GM18502 (cell line): ENCODE data around the gene PDK2.

Experiments
- ATAC-seq: cut with Tn5 transposase; IDR thresholded peaks from one replicate; pipeline ENCODE4 v1.9.1; 2021; ENCODE audit warnings: mild to moderate bottlenecking; ENCODE audit not compliant: unreplicated experiment, poor library complexity

Gene PDK2

GRCh38 chr17:50132104-50132794 is 37.1 kb downstream of the PDK2 start:
- no peak for ATAC-seq

- ATAC-seq = no peak
Measured at GRCh38 chr17:50133028-50133768, 38.0 kb downstream of the PDK2 start.

- ATAC-seq = no peak
Measured at GRCh38 chr17:50133769-50134099, 38.6 kb downstream of the PDK2 start.

GRCh38 chr17:50134206-50135110 is 39.3 kb downstream of the PDK2 start:
- no peak for ATAC-seq

GRCh38 chr17:50135316-50136095 is 40.4 kb downstream of the PDK2 start:
- no peak for ATAC-seq

GRCh38 chr17:50136096-50136687 is 41.0 kb downstream of the PDK2 start:
- ATAC-seq = no peak

- no peak for ATAC-seq
Measured at GRCh38 chr17:50137042-50137441, 41.9 kb downstream of the PDK2 start.

- ATAC-seq = no peak
Measured at GRCh38 chr17:50139185-50139783, 44.1 kb downstream of the PDK2 start.

GRCh38 chr17:50139950-50140885 is 45.1 kb downstream of the PDK2 start:
- peak; percentile 57 for ATAC-seq

GRCh38 chr17:50141026-50141744 is 46.0 kb downstream of the PDK2 start:
- ATAC-seq = no peak

- ATAC-seq = no peak
Measured at GRCh38 chr17:50141745-50142110, 46.6 kb downstream of the PDK2 start.

- no peak for ATAC-seq
Measured at GRCh38 chr17:50143461-50144176, 48.5 kb downstream of the PDK2 start.

GRCh38 chr17:50144355-50144754 is 49.2 kb downstream of the PDK2 start:
- no peak for ATAC-seq

GRCh38 chr17:50144845-50145531 is 49.8 kb downstream of the PDK2 start:
- no peak for ATAC-seq

GRCh38 chr17:50145532-50146229 is 50.5 kb downstream of the PDK2 start:
- ATAC-seq = no peak
